Esophagus squamous epithelium (tissue), 5 donors: Measurements from ENCODE around the gene TREM2. TPM values are rescaled to one million over a fixed set of nuclear protein-coding genes. Genes with fewer than 3 reads are reported as not detected.

ENCODE experiments used
- DNase-seq: peaks from one replicate; lab custom pipeline; 2025; lab: John Stamatoyannopoulos, UW
- H3K27ac ChIP-seq, 4 donors: fragments of 200-600 bp; sonication (generic); one replicate each; pipeline ENCODE4 v1.5.1; 2016 to 2019; ENCODE audit warnings: mild to moderate bottlenecking in 1 of 4
- H3K27me3 ChIP-seq, 4 donors: fragments of 200-600 bp; sonication (generic); 1 replicate in 3 of 4; 2 replicates in 1 of 4; pipeline versions ENCODE4 v1.5.1 to v1.6.0; 2017 to 2021; ENCODE audit warnings: antibody characterized with exemption in 1 of 4
- H3K36me3 ChIP-seq, 3 donors: fragments of 200-600 bp; sonication (generic); one replicate each; pipeline ENCODE4 v1.5.1; 2016 to 2019
- H3K4me1 ChIP-seq, 3 donors: fragments of 200-600 bp; sonication (generic); one replicate each; pipeline ENCODE4 v1.5.1; 2017 to 2019
- H3K4me3 ChIP-seq, 4 donors: fragments of 200-600 bp; sonication (generic); 1 replicate in 3 of 4; 2 replicates in 1 of 4; pipeline ENCODE4 v1.5.1; 2016 to 2019; ENCODE audit warnings: mild to moderate bottlenecking in 2 of 4, moderate library complexity in 1 of 4
- H3K9me3 ChIP-seq, 3 donors: fragments of 200-600 bp; sonication (generic); one replicate each; pipeline ENCODE4 v1.5.1; 2016 to 2019
- CTCF ChIP-seq, 6 experiments: fragments of 450-650 bp in 4 of 6; fragments of 200-600 bp in 2 of 6; sonication (generic) in 2 of 6; IDR thresholded peaks; one replicate each; pipeline ENCODE4 v1.5.1; 2016 to 2019; ENCODE audit warnings: antibody characterized with exemption in 6 of 6, mild to moderate bottlenecking in 4 of 6, moderate library complexity in 4 of 6
- POLR2A ChIP-seq, 4 donors: fragments of 450-650 bp; IDR thresholded peaks; one replicate each; pipeline ENCODE4 v1.6.1; 2017; ENCODE audit warnings: antibody characterized with exemption in 4 of 4, mild to moderate bottlenecking in 4 of 4, moderate library complexity in 3 of 4
- WGBS, 2 donors: methylation state at CpG; one replicate each; pipeline ENCODE4 v1.1.5; 2018; 5-methylcytosine and 5-hydroxymethylcytosine counted together
- intact Hi-C: fragments of 100-400 bp; cut with DNase I; formaldehyde crosslinking; loops from one replicate; pipeline ENCODE4 v1.15.0; 2022
- total RNA-seq, 4 donors: library from RNA; depleted of rRNA; stranded (reverse); fragments of >200 nt; gene quantifications; one replicate each; pipeline ENCODE4 v1.1.0, GENCODE V29; 2016
- donor health status: DM: yes; HTN: yes; CAD: no.

Gene TREM2
- 1 to 10 TPM in 1 of 4 donors, under 1 TPM in 2, not detected in 1; 0.70 to 7.3 (median 0.95) TPM for total RNA-seq

GRCh38 chr6:41162687-41163418, at the start of gene TREM2:
Gene TREM2, minus strand, starts transcription at chr6:41163116. Its CDS starts 34 bp downstream, at chr6:41163082.
- 43 to 59% methylated on average over 3 to 8 of the region's 10 CpGs for WGBS, 2 donors
- intact Hi-C loops, result loop anchor here (10.0 kb wide), 1 partner anchor 58 kb away; no protein-coding TSS in a partner anchor
- no peak for TF ChIP-seq CTCF (IDR thresholded peaks at IDR 0.05)
- TF ChIP-seq POLR2A (IDR thresholded peaks at IDR 0.05), result no peak
- no peak for DNase-seq
- H3K4me1 ChIP-seq, result peaks cover 0 to 7% (median 0%) of the 10 kb centered on the region in 3 donors
- no peaks in the 10 kb centered on the region for H3K9me3 ChIP-seq
- no peak within 1 kb of the TSS for H3K4me3 ChIP-seq
- H3K27ac ChIP-seq, result no peak within 1 kb of the TSS
- H3K27me3 ChIP-seq, result peaks cover 0 to 28% (median 0%) of the 10 kb centered on the region in 4 donors
- H3K36me3 ChIP-seq, result no peaks in the 10 kb centered on the region

DNA sequence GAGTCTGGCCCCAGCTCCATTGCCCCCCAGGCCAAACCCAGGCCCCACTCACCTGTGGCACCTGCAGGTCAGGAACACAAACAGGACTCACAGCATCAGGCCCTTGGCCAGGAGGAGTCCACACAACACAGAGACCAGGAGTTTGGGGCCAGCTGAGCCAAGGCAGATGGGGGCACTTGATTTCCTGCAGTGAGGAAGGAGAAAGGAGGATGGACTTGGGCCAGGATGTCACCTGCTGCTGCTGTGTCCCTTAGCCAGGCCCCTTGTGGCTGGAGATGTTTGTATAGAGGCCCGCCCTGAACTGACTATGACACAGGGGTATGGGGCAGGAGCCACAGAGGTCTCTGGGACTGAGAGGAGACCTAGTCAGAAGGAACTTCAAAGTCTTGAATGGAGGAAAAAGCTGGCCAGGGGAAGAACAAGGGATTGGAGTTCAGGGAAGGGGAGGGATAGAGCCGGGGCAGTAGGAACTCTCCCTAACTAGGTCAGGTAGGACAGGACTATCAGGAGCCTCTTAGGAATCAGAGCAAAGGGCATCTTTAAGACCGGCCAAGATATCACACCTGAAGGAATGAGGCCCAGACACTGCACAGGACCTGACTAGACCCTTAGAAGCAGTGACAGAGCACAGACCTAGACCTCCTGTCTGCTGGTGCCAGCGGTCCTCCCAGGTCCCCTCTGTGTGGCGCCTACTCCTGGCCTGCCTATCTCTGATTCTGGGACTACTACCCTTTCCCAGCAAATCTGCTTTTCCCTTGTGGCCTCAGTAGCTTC, 46.8 kb upstream of the TREM2 start:
- Histone ChIP-seq H3K9me3 (peaks cover 0 to 10% (median 8%) of the 10 kb centered on the region in 3 donors), H3K27ac (no peak overlapping the region), H3K4me3 (no peak overlapping the region), H3K36me3 (no peaks in the 10 kb centered on the region), H3K4me1 (no peaks in the 10 kb centered on the region), H3K27me3 (peaks cover 0 to 31% (median 0%) of the 10 kb centered on the region in 4 donors)
- intact Hi-C loops, result no loop called here
- TF ChIP-seq CTCF (IDR thresholded peaks at IDR 0.05) (no peak), POLR2A (IDR thresholded peaks at IDR 0.05) (no peak)
- no peak for DNase-seq
- WGBS, 2 donors, result 82 to 91% methylated on average over 5 of the region's 5 CpGs

DNA sequence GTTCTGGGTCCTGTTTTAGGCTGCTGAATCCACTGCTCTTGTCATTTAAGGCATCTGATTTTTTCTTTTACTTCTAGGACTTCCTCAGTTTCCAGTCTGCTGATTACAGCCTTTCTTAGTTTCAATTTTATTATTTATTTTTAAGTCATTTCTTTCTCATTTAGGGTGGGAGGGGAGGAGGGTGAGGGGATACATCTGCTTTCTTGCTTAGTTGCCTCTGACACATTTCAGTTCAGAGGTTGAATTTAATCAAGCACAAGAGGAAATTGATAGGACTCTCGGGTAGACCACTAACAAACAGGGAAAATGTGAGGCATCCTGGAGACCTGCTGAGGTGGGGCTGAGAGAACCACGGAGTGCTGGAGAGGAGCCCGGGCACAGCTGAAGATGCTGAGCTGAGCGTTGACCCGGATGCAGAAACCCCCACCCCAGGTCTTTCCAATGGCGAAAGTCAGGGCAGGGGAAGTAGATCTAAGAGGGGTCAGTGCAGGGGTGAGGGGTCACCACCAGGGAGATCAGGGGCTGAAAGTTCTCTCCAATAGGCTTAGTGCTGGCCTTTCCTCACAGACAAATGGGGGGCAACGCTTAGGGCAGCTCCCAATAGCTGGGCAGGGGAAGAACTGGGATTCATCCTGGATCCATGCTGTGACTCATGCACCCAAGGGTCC, 45.7 kb upstream of the TREM2 start:
- 63 to 81% methylated on average over 6 to 7 of the region's 7 CpGs for WGBS, 2 donors
- peaks cover 0 to 28% (median 0%) of the 10 kb centered on the region in 4 donors for H3K27me3 ChIP-seq
- no peak overlapping the region for H3K4me3 ChIP-seq
- no peak for DNase-seq
- no peaks in the 10 kb centered on the region for H3K9me3 ChIP-seq
- intact Hi-C loops, result no loop called here
- no peaks in the 10 kb centered on the region for H3K36me3 ChIP-seq
- H3K27ac ChIP-seq, result no peak overlapping the region
- H3K4me1 ChIP-seq, result no peaks in the 10 kb centered on the region
- no peak for TF ChIP-seq POLR2A (IDR thresholded peaks at IDR 0.05)
- TF ChIP-seq CTCF (IDR thresholded peaks at IDR 0.05), result no peak

GRCh38 chr6:41204156-41204555, 41.2 kb upstream of the TREM2 start:
- Histone ChIP-seq H3K9me3 (no peaks in the 10 kb centered on the region), H3K27me3 (peaks cover 0 to 6% (median 0%) of the 10 kb centered on the region in 4 donors), H3K4me3 (no peak overlapping the region), H3K36me3 (no peaks in the 10 kb centered on the region), H3K4me1 (peaks cover 0 to 16% (median 3%) of the 10 kb centered on the region in 3 donors), H3K27ac (no peak overlapping the region)
- no peak for TF ChIP-seq CTCF (IDR thresholded peaks at IDR 0.05)
- 66 to 83% methylated on average over 1 of the region's 1 CpG for WGBS, 2 donors
- intact Hi-C loops, result no loop called here
- DNase-seq, result no peak
